ENCODE measurements around the gene PRX.
"Not testable (repeated sequence)": the region's sequence is repeated elsewhere in the genome, so short reads cannot be mapped to it uniquely, and the experiment has no call there.

The PRX gene

GRCh38 chr19:40416918-40417642, 3.9 kb upstream of the PRX start:
- DNase-seq (ENCODE audit: low read depth in 1 of 2, low spot score in 1 of 2), result peak in 1 of 2 experiments; percentile 72
- in situ Hi-C loops (cut with HindIII; ENCODE audit: low pct_unique_long_range_greater_than_20kb, low sequenced_read_pairs), result no loop called here
- no peak for TF ChIP-seq JUND (IDR thresholded peaks at IDR 0.05; ENCODE audit: low read depth)

GRCh38 chr19:40415768-40416167, 2.6 kb upstream of the PRX start:
- TF ChIP-seq JUND (IDR thresholded peaks at IDR 0.05; ENCODE audit: low read depth), result no peak
- no peak for DNase-seq (ENCODE audit: low read depth in 1 of 2, low spot score in 1 of 2)
- in situ Hi-C loops (cut with HindIII; ENCODE audit: low pct_unique_long_range_greater_than_20kb, low sequenced_read_pairs), result no loop called here

- TF ChIP-seq JUND (IDR thresholded peaks at IDR 0.05; ENCODE audit: low read depth), result no peak
- peak in 1 of 2 experiments; percentile 50 for DNase-seq (ENCODE audit: low read depth in 1 of 2, low spot score in 1 of 2)
- in situ Hi-C loops (cut with HindIII; ENCODE audit: low pct_unique_long_range_greater_than_20kb, low sequenced_read_pairs), result no loop called here
These were observed 1.7 kb upstream of the PRX start for GRCh38 chr19:40414542-40415535.

GRCh38 chr19:40412866-40413265, 312 bp downstream of the PRX start:
- no peak for DNase-seq (ENCODE audit: low read depth in 1 of 2, low spot score in 1 of 2)
- in situ Hi-C loops (cut with HindIII; ENCODE audit: low pct_unique_long_range_greater_than_20kb, low sequenced_read_pairs), result no loop called here
- TF ChIP-seq JUND (IDR thresholded peaks at IDR 0.05; ENCODE audit: low read depth), result no peak

- DNase-seq (ENCODE audit: low read depth in 1 of 2, low spot score in 1 of 2), result no peak
- TF ChIP-seq JUND (IDR thresholded peaks at IDR 0.05; ENCODE audit: low read depth), result no peak
These were observed 1.1 kb downstream of the PRX start for GRCh38 chr19:40411958-40412499.

GRCh38 chr19:40411125-40411842, 1.9 kb downstream of the PRX start:
- in situ Hi-C loops (cut with HindIII; ENCODE audit: low pct_unique_long_range_greater_than_20kb, low sequenced_read_pairs), result no loop called here
- DNase-seq (ENCODE audit: low read depth in 1 of 2, low spot score in 1 of 2), result no peak
- no peak for TF ChIP-seq JUND (IDR thresholded peaks at IDR 0.05; ENCODE audit: low read depth)

More at GRCh38 chr19:40411958-40412499, 1.1 kb downstream of the PRX start:
- in situ Hi-C loops (cut with HindIII; ENCODE audit: low pct_unique_long_range_greater_than_20kb, low sequenced_read_pairs), result no loop called here

- in situ Hi-C loops (cut with HindIII; ENCODE audit: low pct_unique_long_range_greater_than_20kb, low sequenced_read_pairs), result no loop called here
- no peak for DNase-seq (ENCODE audit: low read depth in 1 of 2, low spot score in 1 of 2)
- no peak for TF ChIP-seq JUND (IDR thresholded peaks at IDR 0.05; ENCODE audit: low read depth)
These were observed 3.2 kb downstream of the PRX start for GRCh38 chr19:40410030-40410389.

- in situ Hi-C loops (cut with HindIII; ENCODE audit: low pct_unique_long_range_greater_than_20kb, low sequenced_read_pairs); DNase-seq (ENCODE audit: low read depth in 1 of 2, low spot score in 1 of 2): not testable (repeated sequence)
These were observed 4.6 kb downstream of the PRX start for GRCh38 chr19:40408598-40408925.

- in situ Hi-C loops (cut with HindIII; ENCODE audit: low pct_unique_long_range_greater_than_20kb, low sequenced_read_pairs), result no loop called here
- no peak for DNase-seq (ENCODE audit: low read depth in 1 of 2, low spot score in 1 of 2)
- TF ChIP-seq JUND (IDR thresholded peaks at IDR 0.05; ENCODE audit: low read depth), result no peak
These were observed 5.2 kb downstream of the PRX start for GRCh38 chr19:40407714-40408597.

GRCh38 chr19:40403262-40403984, 9.8 kb downstream of the PRX start:
- in situ Hi-C loops (cut with HindIII; ENCODE audit: low pct_unique_long_range_greater_than_20kb, low sequenced_read_pairs), result no loop called here
- peak; percentile 82 to 92 for DNase-seq (ENCODE audit: low read depth in 1 of 2, low spot score in 1 of 2)
- TF ChIP-seq JUND (IDR thresholded peaks at IDR 0.05; ENCODE audit: low read depth), result no peak

- in situ Hi-C loops (cut with HindIII; ENCODE audit: low pct_unique_long_range_greater_than_20kb, low sequenced_read_pairs), result no loop called here
These were observed 12.6 kb downstream of the PRX start for GRCh38 chr19:40400559-40400958.

More at GRCh38 chr19:40400559-40400958, 12.6 kb downstream of the PRX start:
- DNase-seq (ENCODE audit: low read depth in 1 of 2, low spot score in 1 of 2), result no peak
- no peak for TF ChIP-seq JUND (IDR thresholded peaks at IDR 0.05; ENCODE audit: low read depth)

Measured in T47D (cell line).